ENCODE data around the gene STARD9.
"Not testable (repeated sequence)": the region's sequence is repeated elsewhere in the genome, so short reads cannot be mapped to it uniquely, and the experiment has no call there.

STARD9 gene

GRCh38 chr15:42731461-42731860 is 156.1 kb downstream of the STARD9 start:
- no peak for DNase-seq

GRCh38 chr15:42732095-42732827 is 156.9 kb downstream of the STARD9 start:
- no peak for DNase-seq

- no peak for DNase-seq
Measured at GRCh38 chr15:42733027-42733426, 157.6 kb downstream of the STARD9 start.

- DNase-seq, result no peak
Measured at GRCh38 chr15:42734076-42734672, 158.8 kb downstream of the STARD9 start.

- no peak for DNase-seq
Measured at GRCh38 chr15:42735382-42736165, 160.2 kb downstream of the STARD9 start.

- no peak for DNase-seq
Measured at GRCh38 chr15:42736178-42736792, 160.9 kb downstream of the STARD9 start.

- DNase-seq, result peak; percentile 98
Measured at GRCh38 chr15:42736793-42737528, 161.6 kb downstream of the STARD9 start, which contains the start of gene CDAN1. Gene CDAN1 (minus strand): TSS chr15:42737128. CDS start chr15:42737102, 26 bp downstream.

GRCh38 chr15:42737529-42738328 is 162.3 kb downstream of the STARD9 start:
- DNase-seq, result no peak

GRCh38 chr15:42741710-42742109 is 166.3 kb downstream of the STARD9 start:
- DNase-seq, result no peak

GRCh38 chr15:42742149-42742548 is 166.7 kb downstream of the STARD9 start:
- DNase-seq, result no peak

- DNase-seq, result no peak
Measured at GRCh38 chr15:42744195-42744594, 168.8 kb downstream of the STARD9 start.

GRCh38 chr15:42749266-42749665 is 173.9 kb downstream of the STARD9 start:
- no peak for DNase-seq

GRCh38 chr15:42750306-42750705 is 174.9 kb downstream of the STARD9 start:
- no peak for DNase-seq

GRCh38 chr15:42759093-42759492 is 183.7 kb downstream of the STARD9 start:
- no peak for DNase-seq

GRCh38 chr15:42760759-42761158 is 185.4 kb downstream of the STARD9 start:
- no peak for DNase-seq

GRCh38 chr15:42761813-42762212 is 186.4 kb downstream of the STARD9 start:
- DNase-seq, result not testable (repeated sequence)

- not testable (repeated sequence) for DNase-seq
Measured at GRCh38 chr15:42764154-42764731, 188.8 kb downstream of the STARD9 start.

- DNase-seq, result not testable (repeated sequence)
Measured at GRCh38 chr15:42766109-42766508, 190.7 kb downstream of the STARD9 start.

All from activated CD8-positive, alpha-beta memory T cell treated with anti-CD3 and anti-CD28 coated beads for 24 hours (primary cell).